ENCODE data around the gene MYL6B. TPM values are rescaled to one million over a fixed set of nuclear protein-coding genes. Genes with fewer than 3 reads are reported as not detected.

MYL6B gene
- total RNA-seq, 2 donors from 2014 or later: 66.4 to 203 TPM

DNA sequence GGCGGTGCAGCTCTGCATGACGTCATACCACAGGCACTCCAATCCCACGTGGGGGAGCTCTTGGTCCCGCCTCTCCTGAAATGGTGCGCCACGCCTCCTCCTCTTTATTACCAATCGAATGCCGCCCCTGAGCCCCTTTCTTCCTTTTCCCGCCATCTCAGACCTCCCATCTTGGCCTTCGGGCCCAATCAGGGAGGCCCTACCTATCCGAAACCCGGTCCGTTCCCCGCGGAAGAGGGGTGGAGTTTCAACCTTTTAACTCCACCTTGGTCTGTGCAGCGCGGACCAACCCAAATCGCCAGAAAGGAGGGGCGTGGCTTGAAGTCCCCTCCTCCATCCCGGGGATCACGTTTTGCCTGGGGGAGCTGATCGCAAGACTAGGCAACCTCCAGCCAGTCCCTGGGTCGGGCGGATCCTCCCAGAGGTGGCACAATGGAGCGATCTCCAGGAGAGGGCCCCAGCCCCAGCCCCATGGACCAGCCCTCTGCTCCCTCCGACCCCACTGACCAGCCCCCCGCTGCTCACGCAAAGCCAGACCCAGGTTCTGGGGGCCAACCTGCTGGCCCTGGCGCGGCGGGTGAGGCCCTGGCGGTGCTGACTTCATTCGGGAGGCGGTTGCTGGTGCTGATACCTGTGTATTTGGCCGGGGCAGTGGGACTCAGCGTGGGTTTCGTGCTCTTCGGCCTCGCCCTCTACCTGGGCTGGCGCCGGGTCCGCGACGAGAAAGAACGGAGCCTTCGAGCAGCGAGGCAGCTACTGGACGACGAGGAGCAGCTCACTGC, 24.3 kb upstream of the MYL6B start, which contains the start of gene ESYT1:
TSS of gene ESYT1 (plus strand) at position 380 of the 782 bp plus-strand sequence. CDS start at position 433, 53 bp downstream.
- TF ChIP-seq POLR2A (IDR thresholded peaks at IDR 0.05) (peak; percentile 99), POLR2AphosphoS5 (IDR thresholded peaks at IDR 0.05) (peak; percentile 99)
- TF ChIP-seq, protein P1, sequence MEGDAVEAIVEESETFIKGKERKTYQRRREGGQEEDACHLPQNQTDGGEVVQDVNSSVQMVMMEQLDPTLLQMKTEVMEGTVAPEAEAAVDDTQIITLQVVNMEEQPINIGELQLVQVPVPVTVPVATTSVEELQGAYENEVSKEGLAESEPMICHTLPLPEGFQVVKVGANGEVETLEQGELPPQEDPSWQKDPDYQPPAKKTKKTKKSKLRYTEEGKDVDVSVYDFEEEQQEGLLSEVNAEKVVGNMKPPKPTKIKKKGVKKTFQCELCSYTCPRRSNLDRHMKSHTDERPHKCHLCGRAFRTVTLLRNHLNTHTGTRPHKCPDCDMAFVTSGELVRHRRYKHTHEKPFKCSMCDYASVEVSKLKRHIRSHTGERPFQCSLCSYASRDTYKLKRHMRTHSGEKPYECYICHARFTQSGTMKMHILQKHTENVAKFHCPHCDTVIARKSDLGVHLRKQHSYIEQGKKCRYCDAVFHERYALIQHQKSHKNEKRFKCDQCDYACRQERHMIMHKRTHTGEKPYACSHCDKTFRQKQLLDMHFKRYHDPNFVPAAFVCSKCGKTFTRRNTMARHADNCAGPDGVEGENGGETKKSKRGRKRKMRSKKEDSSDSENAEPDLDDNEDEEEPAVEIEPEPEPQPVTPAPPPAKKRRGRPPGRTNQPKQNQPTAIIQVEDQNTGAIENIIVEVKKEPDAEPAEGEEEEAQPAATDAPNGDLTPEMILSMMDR (IDR thresholded peaks at IDR 0.05): peak in 1 of 4 experiments; percentile 19
- DNase-seq (ENCODE audit: low spot score): peak; percentile 99
- Histone ChIP-seq H3K4me3 (peak within 1 kb of the TSS; percentile 59 to 76), H3K27me3 (replicated peaks; ENCODE audit: insufficient read depth) (no peaks in the 10 kb centered on the region), H3K27ac (peak within 1 kb of the TSS; percentile 82 to 94), H3K9me3 (no peaks in the 10 kb centered on the region), H3K36me3 (peaks cover 6 to 9% of the 10 kb centered on the region in 2 donors), H3K4me1 (replicated peaks) (peaks cover 11% of the 10 kb centered on the region)
- intact Hi-C loops (cut with DNase I): loop anchor here (2.0 to 5.0 kb wide), 3 partner anchors 31 to 339 kb away; partner anchors contain the start of genes MYL6, SMARCC2 and SPRYD4
- WGBS: under 1% methylated on average over 48 of the region's 49 CpGs

DNA sequence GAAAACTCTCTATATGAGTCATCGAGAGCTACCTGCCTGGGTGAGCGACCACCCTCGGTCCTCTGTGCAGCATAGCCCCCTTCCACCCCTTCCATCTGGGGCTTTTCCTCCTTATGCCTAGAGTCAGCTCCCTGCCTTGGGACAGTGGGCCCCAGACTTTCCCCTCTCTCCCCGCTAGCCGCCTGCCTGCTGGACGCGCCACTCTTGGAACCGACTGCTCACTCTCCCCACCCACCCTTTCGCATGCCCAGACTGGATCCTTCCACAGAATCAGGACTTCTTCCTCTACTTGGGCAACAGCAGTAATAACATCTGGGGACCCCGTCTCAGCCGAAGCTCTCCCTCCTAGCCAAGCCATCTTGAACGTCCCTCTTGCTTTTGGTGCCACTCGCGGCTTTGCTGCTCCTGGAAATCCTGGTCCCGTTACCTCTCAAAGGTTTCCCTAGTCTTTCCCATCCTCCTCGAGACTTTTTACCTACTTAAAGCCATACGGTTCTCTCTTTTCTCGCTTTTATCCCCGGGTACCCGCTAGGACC, 23.6 kb upstream of the MYL6B start:
- TF ChIP-seq POLR2AphosphoS5 (IDR thresholded peaks at IDR 0.05) (no peak), POLR2A (IDR thresholded peaks at IDR 0.05) (no peak)
- TF ChIP-seq, protein P1 (IDR thresholded peaks at IDR 0.05): no peak
- peak overlapping the region; percentile 82 to 94 for H3K27ac ChIP-seq
- intact Hi-C loops (cut with DNase I): loop anchor here (5.0 kb wide), 1 partner anchor 339 kb away; the partner anchor contains the start of gene SPRYD4
- peaks cover 6 to 9% of the 10 kb centered on the region in 2 donors for H3K36me3 ChIP-seq
- H3K9me3 ChIP-seq: no peaks in the 10 kb centered on the region
- peak; percentile 33 for DNase-seq (ENCODE audit: low spot score)
- 0% methylated on average over 20 of the region's 20 CpGs for WGBS
- H3K4me3 ChIP-seq: peak overlapping the region; percentile 59 to 76
- peaks cover 11% of the 10 kb centered on the region for H3K4me1 ChIP-seq (replicated peaks)
- no peaks in the 10 kb centered on the region for H3K27me3 ChIP-seq (replicated peaks; ENCODE audit: insufficient read depth)

DNA sequence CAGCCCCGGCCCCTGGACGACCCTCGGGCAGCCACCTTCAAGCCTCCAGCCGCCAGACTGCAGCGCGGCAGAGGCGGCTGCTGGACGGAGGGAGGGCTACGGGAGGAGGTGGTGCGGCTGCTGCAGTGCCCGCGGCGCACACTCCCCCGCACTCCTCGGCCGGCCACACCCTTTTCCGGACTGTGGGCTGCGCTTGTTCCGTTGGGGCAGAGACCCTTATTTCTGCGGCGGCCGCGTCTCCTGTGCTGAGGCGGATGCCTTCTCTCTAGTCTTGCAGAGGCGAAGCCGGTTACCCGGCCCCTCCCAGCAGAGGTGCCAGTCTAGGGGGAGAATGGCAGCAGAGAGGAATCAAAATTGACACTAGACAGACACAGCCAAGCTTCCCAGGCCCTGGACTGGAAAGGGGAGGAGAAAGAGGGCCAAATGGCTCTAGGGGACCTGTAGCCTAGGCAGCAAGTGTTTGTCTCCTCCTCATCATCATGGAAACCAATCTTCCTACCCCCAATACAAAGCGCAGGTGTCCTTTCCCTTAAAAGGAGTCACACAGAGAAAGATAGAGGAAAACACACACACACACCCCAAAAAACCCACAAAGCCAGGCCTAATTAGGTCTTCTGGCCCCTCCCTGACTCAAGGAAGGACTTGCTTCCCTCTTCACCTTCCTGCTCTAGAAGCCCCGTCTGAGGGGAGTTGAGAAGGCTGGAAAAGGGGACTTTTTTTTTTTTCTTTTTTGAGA, 23.0 kb upstream of the MYL6B start:
- intact Hi-C loops (cut with DNase I): loop anchor here (5.0 kb wide), 1 partner anchor 338 kb away; the partner anchor contains the start of gene SPRYD4
- 2% methylated on average over 29 of the region's 29 CpGs for WGBS
- TF ChIP-seq POLR2AphosphoS5 (IDR thresholded peaks at IDR 0.05) (peak; percentile 43), POLR2A (IDR thresholded peaks at IDR 0.05) (peak; percentile 47)
- TF ChIP-seq, protein P1 (IDR thresholded peaks at IDR 0.05): peak in 1 of 4 experiments; percentile 6

DNA sequence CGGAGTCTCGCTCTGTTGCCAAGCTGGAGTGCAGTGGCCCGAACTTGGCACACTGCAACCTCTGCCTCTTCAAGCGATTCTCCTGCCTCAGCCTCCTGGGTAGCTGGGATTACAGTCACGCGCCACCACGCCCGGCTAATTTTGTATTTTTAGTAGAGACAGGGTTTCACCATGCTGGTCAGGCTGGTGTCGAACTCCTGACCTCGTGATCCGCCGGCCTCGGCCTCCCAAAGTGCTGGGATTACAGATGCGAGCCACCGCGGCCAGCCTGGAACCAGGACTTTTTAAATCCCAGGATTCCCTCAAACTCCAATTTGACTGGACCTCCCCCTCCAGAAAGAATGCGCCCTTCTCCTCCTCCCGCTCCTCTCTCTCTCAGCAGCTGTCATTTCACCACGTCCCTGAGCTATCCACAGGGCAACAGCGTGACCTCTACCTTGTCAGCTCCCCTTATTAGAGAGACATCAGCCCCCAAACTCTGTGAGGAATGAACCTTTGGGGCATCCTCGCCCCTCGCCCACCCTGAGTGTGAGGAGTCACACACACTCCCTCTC, 22.4 kb upstream of the MYL6B start:
- no peak for DNase-seq (ENCODE audit: low spot score)
- H3K4me1 ChIP-seq (replicated peaks): peaks cover 11% of the 10 kb centered on the region
- H3K36me3 ChIP-seq: peaks cover 6 to 9% of the 10 kb centered on the region in 2 donors
- H3K9me3 ChIP-seq: no peaks in the 10 kb centered on the region
- WGBS: 68% methylated on average over 22 of the region's 22 CpGs
- peak overlapping the region in 1 of 2 donors; percentile 82 for H3K27ac ChIP-seq
- no peaks in the 10 kb centered on the region for H3K27me3 ChIP-seq (replicated peaks; ENCODE audit: insufficient read depth)
- intact Hi-C loops (cut with DNase I): loop anchor here (5.0 kb wide), 1 partner anchor 337 kb away; the partner anchor contains the start of gene SPRYD4
- peak overlapping the region in 1 of 2 donors; percentile 59 for H3K4me3 ChIP-seq
- no peak for TF ChIP-seq POLR2AphosphoS5 (IDR thresholded peaks at IDR 0.05)
- TF ChIP-seq, protein P1 (IDR thresholded peaks at IDR 0.05): no peak
- TF ChIP-seq POLR2A (IDR thresholded peaks at IDR 0.05): no peak

More for the DNA sequence above, 23.0 kb upstream of the MYL6B start:
- peak; percentile 45 for DNase-seq (ENCODE audit: low spot score)
- H3K27me3 ChIP-seq (replicated peaks; ENCODE audit: insufficient read depth): no peaks in the 10 kb centered on the region
- H3K36me3 ChIP-seq: peaks cover 6 to 9% of the 10 kb centered on the region in 2 donors
- peak overlapping the region; percentile 82 to 94 for H3K27ac ChIP-seq
- H3K4me1 ChIP-seq (replicated peaks): peaks cover 11% of the 10 kb centered on the region
- peak overlapping the region; percentile 59 to 76 for H3K4me3 ChIP-seq
- no peaks in the 10 kb centered on the region for H3K9me3 ChIP-seq
